Muscle of back (tissue), 11 donors: ENCODE results near the gene WASHC2A. TPM values are rescaled to one million over a fixed set of nuclear protein-coding genes. Genes with fewer than 3 reads are reported as not detected.
"Not testable (repeated sequence)": the region's sequence is repeated elsewhere in the genome, so short reads cannot be mapped to it uniquely, and the experiment has no call there.

Source experiments
- DNase-seq, 3 donors: peaks; one replicate each; pipeline versions ENCODE4 v3.0.0 to v3.0.0-alpha.2; 2013
- polyA plus RNA-seq, 10 donors: library from polyadenylated mRNA; unstranded; fragments of 120-200 nt; gene quantifications; one replicate each; pipeline ENCODE4 v1.2.1, GENCODE V29; 2013; ENCODE audit not compliant: insufficient read length in 10 of 10

The WASHC2A gene
- polyA plus RNA-seq, 10 donors, result 22.4 to 38.1 (median 31.4) TPM

DNA sequence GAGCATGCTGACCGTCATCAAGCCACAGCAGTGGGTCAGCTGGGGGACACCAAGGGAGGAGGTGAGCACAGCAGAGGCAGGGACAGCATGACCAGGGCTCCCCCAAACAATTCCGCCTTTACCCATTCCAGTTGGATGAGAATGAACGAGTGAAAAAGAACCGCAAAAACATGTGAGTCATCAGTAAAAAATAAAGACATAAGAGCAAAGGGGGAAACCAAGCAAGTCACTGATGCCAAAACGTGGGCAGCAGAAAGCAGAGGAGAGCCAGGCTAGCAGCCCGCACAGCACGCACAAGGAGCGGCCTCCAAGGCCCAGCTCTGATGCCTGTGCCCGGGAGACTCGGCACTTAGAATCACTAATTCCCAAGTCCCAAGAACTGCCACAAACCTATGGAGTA, 7.8 kb upstream of the WASHC2A start:
- DNase-seq, result not testable (repeated sequence)

DNA sequence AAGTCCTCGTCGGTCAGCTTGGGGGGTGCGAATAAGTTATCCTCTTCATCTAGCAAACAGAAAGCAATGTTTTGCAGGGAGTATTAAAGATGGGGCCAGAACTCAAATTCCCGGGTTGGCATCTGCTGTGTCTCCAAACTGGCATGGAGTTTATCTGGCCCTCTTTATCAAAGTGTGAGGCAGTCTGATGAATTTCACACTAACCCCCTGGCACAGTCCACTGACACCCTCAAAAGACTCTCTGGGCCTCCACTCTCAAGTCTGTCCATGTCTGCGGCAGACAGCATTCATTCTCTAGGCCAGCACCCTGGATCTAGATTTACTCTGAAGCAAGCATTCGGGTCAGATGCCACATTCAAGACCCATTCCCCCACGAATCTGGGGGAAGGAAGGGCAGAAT, 6.2 kb upstream of the WASHC2A start:
- DNase-seq, result not testable (repeated sequence)

DNA sequence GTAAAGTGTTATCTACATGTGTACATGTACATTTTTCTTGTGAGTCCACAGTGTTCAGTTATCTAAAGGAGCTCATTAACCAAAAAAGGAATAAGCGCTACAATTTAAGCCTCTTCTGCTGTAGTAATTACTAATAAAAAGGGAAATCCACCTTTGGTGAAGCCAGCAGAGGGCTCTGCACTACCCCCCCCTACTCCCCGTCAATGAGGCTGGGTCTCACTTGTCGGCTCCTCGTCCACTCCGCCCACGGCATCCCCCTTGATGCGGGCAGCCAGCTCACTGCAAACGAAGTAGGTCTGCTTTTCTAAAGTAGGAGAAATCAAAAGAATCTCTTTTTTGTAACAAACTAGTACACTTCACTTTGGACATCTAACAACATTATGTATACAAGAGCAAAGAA, 4.7 kb upstream of the WASHC2A start:
- DNase-seq, result no peak

DNA sequence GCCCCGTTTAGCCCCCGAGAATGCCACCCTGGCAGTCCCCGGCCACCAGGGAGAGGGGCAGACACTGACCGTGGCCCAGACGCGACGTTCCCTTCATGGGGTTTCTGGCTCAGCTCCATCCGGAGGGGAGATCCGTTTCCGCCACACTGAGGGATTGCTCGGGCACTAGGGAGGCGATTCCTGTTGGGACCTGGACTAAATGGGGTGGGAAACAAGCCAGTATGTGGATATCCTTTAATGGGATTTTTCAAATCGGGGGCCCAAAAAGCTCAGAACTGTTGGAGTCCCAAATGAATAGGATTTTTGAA, 552 bp downstream of the WASHC2A start:
- DNase-seq, result peak in 1 of 3 donors; percentile 1

DNA sequence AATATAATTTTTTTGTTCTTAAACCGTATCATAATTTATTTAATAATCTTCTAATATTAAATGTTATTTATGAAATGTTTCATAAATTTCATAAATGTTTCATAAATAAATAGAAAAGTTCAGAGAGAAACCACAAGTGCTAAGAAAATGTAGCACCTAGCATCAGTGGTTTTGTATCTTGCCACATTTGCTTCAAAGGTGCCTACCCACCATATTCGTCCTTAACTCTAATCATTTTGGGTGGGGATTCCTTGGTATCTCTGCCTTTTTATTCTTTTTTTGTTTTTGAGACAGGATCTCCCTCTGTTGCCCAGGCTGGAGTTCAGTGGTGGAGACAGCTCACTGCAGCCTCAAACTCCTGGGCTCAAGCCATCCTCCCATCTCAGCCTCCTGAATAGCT, 7.4 kb downstream of the WASHC2A start:
- not testable (repeated sequence) for DNase-seq

DNA sequence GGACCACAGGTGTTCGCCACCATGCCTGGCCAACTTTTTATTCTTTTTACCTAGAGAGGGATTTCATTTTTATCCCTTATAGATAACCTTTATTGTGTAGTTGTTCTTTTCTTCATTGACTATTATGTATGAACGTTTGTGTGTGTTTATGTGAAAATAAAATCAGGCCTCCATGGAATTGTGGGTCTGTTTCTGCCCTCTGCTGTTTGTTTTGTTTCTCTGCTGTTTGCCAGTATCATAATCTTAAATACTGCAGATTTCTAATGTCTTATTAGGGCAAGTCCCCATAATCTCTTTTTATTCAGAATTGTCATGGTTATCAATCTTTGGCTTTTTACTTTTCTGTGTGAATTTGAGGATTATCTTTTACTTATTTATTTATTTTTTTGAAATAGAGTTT, 7.8 kb downstream of the WASHC2A start:
- not testable (repeated sequence) for DNase-seq

DNA sequence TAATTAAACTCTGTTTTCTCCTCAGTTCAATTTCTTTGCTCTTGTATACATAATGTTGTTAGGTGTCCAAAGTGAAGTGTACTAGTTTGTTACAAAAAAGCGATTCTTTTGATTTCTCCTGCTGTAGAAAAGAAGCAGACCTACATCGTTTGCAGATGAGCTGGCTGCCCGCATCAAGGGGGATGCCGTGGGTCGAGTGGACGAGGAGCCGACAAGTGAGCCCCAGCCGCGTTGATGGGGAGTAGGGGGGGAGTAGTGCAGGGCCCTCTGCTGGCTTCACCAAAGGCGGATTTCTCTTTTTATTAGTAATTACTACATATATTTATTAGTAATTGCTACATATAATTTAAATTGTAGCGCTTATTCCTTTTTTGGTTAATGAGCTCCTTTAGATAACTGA, 23.6 kb downstream of the WASHC2A start:
- DNase-seq, result not testable (repeated sequence)

DNA sequence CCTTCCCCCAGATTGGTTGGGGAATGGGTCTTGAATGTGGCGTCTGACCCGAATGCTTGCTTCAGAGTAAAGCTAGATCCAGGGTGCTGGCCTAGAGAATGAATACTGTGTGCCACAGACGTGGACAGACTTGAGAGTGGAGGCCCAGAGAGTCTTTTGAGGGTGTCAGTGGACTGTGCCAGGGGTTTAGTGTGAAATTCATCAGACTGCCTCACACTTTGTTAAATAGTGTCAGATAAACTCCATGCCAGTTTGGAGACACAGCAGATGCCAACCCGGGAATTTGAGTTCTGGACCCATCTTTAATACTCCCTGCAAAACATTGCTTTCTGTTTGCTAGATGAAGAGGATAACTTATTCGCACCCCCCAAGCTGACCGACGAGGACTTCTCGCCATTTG, 25.2 kb downstream of the WASHC2A start:
- DNase-seq, result not testable (repeated sequence)

DNA sequence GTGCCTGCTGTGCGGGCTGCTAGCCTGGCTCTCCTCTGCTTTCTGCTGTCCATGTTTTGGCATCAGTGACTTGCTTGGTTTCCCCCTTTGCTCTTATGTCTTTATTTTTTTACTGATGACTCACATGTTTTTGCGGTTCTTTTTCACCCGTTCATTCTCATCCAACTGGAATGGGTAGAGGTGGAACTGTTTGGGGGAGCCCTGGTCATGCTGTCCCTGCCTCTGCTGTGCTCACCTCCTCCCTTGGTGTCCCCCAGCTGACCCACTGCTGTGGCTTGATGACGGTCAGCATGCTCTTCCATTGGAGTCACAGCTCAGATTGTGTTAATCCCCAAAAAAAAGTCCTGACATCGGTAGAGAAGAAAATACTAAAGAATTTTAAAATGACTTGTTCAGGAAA, 26.9 kb downstream of the WASHC2A start:
- DNase-seq, result not testable (repeated sequence)

DNA sequence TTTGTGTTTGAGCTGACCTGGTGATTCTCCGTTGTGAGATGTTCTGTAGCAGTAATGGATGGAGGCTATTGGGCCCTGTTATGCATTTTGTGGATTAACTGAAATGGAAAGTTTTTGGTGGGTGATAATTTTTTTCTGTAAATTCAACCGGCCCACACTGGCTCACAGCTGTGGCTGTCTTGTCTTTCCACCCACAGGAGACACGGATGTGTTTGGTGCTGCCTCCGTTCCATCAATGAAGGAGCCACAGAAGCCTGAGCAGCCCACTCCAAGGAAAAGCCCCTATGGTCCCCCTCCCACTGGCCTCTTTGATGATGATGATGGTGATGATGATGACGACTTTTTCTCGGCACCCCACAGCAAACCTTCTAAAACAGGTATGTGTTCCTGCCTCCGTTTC, 27.6 kb downstream of the WASHC2A start:
- DNase-seq, result not testable (repeated sequence)

DNA sequence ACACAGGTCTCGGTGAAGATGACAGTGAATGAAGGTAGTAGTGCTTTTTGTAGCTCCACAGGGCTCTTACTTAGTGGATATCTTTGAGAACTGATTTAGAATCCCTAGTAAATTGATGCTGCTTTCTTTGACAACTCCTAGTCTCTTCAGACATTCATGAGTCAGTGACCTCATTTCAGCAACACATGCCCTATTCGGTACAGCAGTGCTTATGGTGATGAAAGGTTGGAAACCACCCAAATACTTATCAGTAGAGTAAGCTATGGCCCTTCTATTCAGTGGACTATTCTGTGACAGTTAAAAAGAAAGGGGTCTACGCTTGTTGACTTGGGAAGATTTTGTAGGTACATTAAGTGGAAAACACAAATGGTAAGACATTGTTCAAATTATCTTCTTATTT, 29.0 kb downstream of the WASHC2A start:
- not testable (repeated sequence) for DNase-seq

DNA sequence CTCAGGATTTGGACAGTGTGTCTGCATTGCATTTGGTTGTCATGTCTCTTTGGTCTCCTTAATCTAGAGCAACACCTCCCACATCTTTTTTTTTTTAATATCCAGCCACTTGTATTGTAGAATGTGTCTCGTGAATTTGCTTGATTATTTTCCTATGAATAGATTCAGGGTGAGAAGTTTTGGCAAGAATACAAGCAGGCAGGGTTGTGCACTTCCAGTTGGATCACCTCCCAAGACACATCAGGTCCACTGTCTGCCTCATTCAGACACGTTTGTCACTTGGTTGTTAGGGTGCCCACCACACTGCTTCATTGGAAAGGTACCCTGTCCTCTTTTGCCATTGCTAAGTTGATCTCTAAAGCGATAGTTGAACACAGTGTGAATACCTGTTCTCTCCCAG, 30.9 kb downstream of the WASHC2A start:
- DNase-seq, result not testable (repeated sequence)

DNA sequence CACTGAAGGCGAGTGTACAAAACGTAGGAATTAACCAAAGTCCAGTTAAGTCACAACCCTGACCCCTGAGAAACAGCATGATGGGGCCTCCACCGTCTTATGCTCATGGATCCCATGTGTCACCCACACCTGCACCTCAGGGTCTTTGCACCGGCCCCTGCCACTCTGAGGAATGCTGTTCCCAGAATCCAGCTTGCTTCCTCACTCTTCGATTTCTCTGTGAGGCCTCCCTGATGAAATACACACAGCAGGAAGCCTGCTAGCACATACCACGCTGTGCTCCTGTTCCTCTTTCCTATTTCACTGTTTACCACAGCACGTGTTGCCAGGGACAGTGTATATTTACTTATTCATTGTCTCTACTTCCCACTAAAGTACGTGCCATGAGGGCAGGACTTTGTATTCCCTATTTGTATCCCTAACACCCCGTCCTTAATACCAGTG, 33.4 kb downstream of the WASHC2A start:
- DNase-seq, result not testable (repeated sequence)

DNA sequence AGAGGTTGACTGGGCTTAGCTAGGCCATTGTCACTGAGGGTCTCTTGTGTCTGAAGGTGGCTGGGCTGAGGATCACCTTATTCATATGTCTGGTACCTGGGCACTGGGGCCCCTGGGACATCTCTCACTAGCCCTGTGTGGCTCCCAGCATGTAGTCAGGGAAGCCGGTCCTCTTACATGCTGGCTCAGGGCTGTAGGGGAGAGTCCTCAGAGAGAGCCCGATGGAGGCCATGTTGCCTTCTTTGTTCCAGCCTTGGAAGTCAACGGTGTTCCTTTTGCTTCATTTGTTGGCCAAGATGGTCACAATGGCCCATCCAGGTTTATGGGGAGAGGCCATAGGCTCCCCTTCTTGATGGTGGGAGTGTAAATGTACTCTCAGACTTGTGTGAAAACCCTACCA, 34.0 kb downstream of the WASHC2A start:
- not testable (repeated sequence) for DNase-seq

DNA sequence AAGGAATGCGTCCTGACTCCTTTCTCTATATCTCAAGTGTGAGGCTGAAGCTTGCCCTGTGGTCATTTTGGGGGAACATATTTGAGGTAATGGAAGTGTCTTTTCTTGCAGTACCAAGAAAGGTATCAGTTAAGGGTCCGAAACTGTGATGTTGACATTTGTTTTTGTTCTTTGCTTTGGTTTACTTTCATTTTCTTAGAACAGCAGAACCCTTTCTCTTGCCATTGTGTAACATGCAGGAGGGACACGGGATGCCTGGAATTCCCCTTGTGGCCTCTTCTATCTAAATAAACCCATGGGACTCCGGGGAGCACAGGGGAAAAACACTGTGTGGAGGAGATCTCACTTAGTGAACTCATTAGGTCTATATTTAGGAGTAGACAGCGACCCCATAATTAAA, 34.5 kb downstream of the WASHC2A start:
- DNase-seq, result not testable (repeated sequence)

DNA sequence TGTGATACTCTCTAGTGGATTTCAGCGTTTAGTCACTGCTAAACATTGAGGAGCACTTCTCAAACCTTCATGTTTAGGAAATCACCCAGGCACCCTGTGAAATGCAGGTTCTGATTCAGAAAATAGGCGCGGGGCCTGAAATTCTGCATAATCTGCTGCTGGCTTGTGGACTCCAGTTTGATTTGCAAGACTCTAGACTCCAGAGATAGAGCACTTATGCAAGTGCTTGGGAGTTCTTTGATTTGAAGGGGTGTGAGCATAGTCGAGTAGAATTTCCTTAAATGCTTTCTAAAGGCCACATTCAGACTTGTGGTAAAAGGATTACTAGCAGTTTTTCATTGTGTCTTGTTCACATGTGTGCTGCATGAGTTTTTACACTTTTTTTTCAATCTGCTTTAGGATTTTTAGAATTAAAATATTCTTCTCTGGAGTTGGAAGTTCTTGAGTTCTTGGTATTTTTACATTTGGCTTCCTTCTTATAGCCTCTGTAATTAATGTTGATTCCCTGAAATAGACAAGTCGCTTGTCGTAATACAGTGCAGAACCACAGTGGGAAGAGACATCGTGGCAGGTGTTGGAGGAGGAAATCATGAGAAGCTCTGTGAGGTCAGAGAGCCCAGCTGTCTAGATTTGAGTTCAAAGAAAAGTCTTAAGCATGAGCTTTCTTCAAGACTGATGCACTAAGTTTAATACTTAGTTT, 41.4 kb downstream of the WASHC2A start:
- not testable (repeated sequence) for DNase-seq

DNA sequence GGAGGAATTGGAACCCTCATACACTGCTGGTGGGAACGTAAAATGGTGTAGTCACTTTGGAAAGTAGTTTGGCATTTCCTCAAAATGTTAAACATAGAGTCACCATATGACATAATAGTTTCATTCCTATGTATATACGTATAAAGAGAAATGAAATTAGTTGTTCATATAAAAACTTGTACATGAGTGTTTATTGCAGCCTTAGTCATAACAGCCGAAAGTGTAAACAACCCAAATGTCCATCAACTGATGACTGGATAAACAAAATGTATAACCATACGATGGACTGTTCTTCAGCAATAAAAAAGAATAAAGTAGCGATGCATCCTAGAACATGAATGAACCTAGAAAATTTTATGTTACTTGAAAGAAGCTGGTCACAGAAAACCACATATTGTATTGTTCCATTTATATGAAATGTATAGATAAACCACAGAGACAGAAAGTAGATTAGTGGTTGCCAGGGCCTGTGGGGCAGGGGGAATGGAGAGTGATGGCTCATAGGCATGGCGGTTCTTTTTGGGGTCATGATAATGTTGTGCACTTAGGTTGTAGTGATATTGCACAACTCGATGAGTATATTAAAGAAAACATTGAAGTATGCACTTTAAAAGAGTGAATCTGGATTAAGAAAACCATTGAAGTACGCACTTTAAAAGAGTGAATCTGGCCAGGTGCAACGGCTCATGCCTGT, 44.8 kb downstream of the WASHC2A start:
- not testable (repeated sequence) for DNase-seq

DNA sequence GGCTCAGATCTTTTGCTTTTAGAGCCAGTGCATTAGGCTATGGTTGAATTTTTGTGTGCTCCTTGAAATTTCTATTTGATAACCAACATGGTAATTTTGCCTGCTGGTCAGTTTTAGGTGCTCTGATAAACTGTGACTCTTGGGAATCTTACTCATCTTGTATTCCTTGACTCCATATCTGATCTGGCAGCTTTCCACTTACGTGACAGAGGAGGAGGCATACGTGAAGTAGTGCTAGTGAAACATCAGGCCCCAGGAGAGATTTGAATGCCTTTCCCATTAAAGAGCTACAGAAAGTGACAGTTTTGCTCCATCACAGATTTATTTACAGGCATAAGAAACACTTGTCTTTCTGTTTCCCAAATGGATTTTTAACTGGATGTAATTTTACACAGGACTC, 59.0 kb downstream of the WASHC2A start:
- not testable (repeated sequence) for DNase-seq

DNA sequence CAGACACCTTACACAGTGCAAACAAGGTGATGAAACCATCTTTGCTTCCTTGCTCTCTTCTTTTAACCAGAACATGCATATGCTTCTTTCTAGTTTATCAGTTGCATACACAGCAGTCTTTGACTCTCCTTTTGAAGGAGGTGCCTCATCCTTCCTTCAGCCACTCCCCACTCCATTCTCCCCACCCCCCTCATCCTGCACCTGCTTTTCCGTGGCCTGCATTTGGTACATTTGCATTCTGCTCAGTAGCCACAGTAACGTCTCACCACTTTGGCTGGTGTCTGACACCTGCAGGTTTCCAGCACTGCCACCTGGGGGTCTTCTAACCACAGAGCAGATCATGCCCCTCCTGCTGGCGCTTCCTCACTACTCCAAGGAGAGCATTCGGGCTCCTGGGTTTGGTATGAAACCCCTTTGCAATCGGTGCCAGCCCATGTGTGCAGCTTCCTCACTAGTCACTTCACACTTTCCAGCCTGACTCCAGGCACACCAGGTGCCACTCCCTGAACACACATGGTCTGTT, 60.1 kb downstream of the WASHC2A start:
- DNase-seq, result not testable (repeated sequence)

DNA sequence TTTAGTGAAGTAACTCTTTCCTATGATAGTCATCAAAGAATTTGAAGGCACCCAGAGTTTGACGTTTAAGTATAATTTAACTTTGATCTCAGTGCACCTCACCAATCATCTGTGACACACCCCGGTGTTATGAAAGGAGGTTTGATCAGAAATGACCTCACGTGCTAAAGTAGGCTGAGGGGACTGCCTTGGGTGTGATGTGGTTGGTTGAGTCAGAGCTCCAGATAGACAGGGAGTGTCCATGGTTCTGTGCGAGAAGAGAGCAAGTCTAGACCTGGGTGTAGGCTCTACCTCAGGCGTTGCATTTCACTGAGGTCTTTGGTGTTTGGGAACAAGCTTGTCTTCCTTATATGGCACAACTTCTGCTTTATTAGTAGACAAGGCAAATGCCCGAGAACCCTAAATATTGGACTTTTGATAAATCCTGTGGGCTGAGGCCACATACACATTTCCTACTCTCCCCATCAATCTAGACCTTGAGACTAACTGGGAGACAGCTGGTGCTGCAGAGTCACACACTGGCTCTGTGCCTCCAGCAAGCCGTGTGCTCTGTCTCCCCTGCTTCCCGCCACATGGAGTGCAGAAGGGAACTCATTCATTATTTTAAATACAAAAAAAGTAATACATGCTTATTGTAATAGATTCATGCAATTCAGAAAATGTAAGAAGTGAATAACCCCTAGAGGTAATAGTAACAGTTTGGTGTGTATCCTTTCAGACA, 63.7 kb downstream of the WASHC2A start:
- not testable (repeated sequence) for DNase-seq

DNA sequence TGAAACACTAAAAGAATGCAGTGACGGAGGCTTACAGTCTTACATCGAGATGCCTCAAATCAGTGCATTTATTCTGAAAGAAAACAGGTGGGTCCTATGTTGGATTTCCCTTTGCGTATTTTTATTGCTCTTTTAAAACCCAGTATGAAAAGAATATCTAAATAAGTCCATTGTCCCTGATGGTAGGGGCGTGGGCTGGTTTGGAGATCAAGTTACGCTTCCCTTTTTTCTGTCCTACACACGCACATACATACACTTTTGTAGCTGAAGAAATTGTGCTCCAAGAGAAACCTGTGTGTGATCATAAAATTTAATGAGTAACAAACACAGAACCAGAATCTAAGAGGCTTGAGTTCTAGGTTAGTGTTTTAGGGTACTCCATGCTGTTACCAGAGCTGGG, 64.6 kb downstream of the WASHC2A start:
- not testable (repeated sequence) for DNase-seq

DNA sequence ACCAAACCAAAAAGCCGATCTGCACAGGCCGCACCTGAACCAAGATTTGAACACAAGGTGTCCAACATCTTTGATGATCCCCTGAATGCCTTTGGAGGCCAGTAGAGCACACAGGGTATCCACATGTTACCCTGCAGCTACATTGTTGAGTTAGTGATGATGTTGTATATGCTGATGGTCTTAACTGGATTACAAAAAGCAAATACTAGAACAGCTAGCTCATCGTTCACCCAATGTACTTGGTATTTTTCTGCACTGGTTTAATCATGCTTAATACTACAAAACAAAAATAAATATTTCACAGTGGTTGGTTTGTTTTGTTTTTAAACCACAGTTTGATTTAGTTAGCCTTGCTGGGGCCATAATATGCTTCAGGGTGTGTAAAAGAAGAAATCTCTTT, 65.1 kb downstream of the WASHC2A start:
- DNase-seq, result not testable (repeated sequence)
